Right ventricle myocardium superior (tissue), 1 donor: ENCODE measurements around the gene GATA5. TPM values are rescaled to one million over a fixed set of nuclear protein-coding genes. Genes with fewer than 3 reads are reported as not detected.

Experiments used
- ATAC-seq: fragments of 200-7000 bp; cut with Tn5 transposase; one replicate; pipeline ENCODE4 v1.9.1; 2020; ENCODE audit warnings: mild to moderate bottlenecking; ENCODE audit not compliant: poor library complexity
- DNase-seq: peaks from one replicate; pipeline ENCODE4 v3.0.0-alpha.2; 2020
- intact Hi-C: fragments of 100-400 bp; cut with DNase I; formaldehyde crosslinking; loops from one replicate; pipeline ENCODE4 v1.11.2; 2022
- total RNA-seq: library from RNA; stranded (reverse); fragmentation: NEBNext Ultra II Directional; extraction: Animal tissue kit (Norgen Biotek cat#: 25700); gene quantifications from one replicate; pipeline ENCODE4 v1.2.1, GENCODE V29; 2021
- donor health status: DM: no; HTN: yes; CAD: no; lungs with severe emphysema.

The GATA5 gene
- total RNA-seq, 1 donor from 2014 or later: 1.7 TPM

- no peak for DNase-seq
- intact Hi-C loops: no loop called here
- no peak for ATAC-seq
These were observed 27.8 kb downstream of the GATA5 start for GRCh38 chr20:62448038-62448437.

- intact Hi-C loops: no loop called here
- ATAC-seq (no peak), DNase-seq (no peak)
These were observed 28.6 kb downstream of the GATA5 start for GRCh38 chr20:62446888-62447869.

GRCh38 chr20:62446481-62446880 lies 29.3 kb downstream of the GATA5 start:
- ATAC-seq: no peak
- no peak for DNase-seq
- intact Hi-C loops: no loop called here

GRCh38 chr20:62445553-62446340 lies 30.0 kb downstream of the GATA5 start:
- DNase-seq: no peak
- intact Hi-C loops: no loop called here
- ATAC-seq: no peak

GRCh38 chr20:62444286-62444685 lies 31.5 kb downstream of the GATA5 start:
- DNase-seq (no peak), ATAC-seq (no peak)
- intact Hi-C loops: no loop called here

- DNase-seq: no peak
- no peak for ATAC-seq
- intact Hi-C loops: no loop called here
These were observed 33.7 kb downstream of the GATA5 start for GRCh38 chr20:62441987-62442539.

GRCh38 chr20:62439218-62439617 lies 36.6 kb downstream of the GATA5 start:
- DNase-seq (no peak), ATAC-seq (no peak)
- intact Hi-C loops: no loop called here

GRCh38 chr20:62437927-62438326 lies 37.9 kb downstream of the GATA5 start:
- no peak for DNase-seq
- ATAC-seq: peak; percentile 36
- intact Hi-C loops: no loop called here

- DNase-seq (no peak), ATAC-seq (no peak)
- intact Hi-C loops: no loop called here
These were observed 38.3 kb downstream of the GATA5 start for GRCh38 chr20:62437496-62437895.

- DNase-seq: no peak
- ATAC-seq: no peak
- intact Hi-C loops: no loop called here
These were observed 39.1 kb downstream of the GATA5 start for GRCh38 chr20:62436692-62437091.

GRCh38 chr20:62433658-62434497 lies 41.9 kb downstream of the GATA5 start:
- peak; percentile 70 for DNase-seq

GRCh38 chr20:62430866-62431447 lies 44.8 kb downstream of the GATA5 start:
- ATAC-seq (no peak), DNase-seq (no peak)
- intact Hi-C loops: no loop called here

More at GRCh38 chr20:62433658-62434497, 41.9 kb downstream of the GATA5 start:
- intact Hi-C loops: no loop called here
- peak; percentile 70 for ATAC-seq

GRCh38 chr20:62430311-62430853 lies 45.4 kb downstream of the GATA5 start:
- DNase-seq: no peak
- no peak for ATAC-seq
- intact Hi-C loops: no loop called here

GRCh38 chr20:62429455-62430310 lies 46.1 kb downstream of the GATA5 start:
- ATAC-seq: no peak
- intact Hi-C loops: no loop called here
- DNase-seq: no peak

GRCh38 chr20:62428396-62429295 lies 47.1 kb downstream of the GATA5 start:
- intact Hi-C loops: no loop called here
- ATAC-seq (no peak), DNase-seq (no peak)

- intact Hi-C loops: no loop called here
- DNase-seq: no peak
- ATAC-seq: no peak
These were observed 47.8 kb downstream of the GATA5 start for GRCh38 chr20:62428002-62428372.
